GM19324 (cell line): ENCODE data around the gene POLRMT.
"Not testable (repeated sequence)": the region's sequence is repeated elsewhere in the genome, so short reads cannot be mapped to it uniquely, and the experiment has no call there.

Experiments
- ATAC-seq: cut with Tn5 transposase; IDR thresholded peaks from one replicate; pipeline ENCODE4 v1.9.1; 2021; ENCODE audit warnings: mild to moderate bottlenecking, moderate library complexity; ENCODE audit not compliant: unreplicated experiment, low FRiP score

Gene POLRMT

DNA sequence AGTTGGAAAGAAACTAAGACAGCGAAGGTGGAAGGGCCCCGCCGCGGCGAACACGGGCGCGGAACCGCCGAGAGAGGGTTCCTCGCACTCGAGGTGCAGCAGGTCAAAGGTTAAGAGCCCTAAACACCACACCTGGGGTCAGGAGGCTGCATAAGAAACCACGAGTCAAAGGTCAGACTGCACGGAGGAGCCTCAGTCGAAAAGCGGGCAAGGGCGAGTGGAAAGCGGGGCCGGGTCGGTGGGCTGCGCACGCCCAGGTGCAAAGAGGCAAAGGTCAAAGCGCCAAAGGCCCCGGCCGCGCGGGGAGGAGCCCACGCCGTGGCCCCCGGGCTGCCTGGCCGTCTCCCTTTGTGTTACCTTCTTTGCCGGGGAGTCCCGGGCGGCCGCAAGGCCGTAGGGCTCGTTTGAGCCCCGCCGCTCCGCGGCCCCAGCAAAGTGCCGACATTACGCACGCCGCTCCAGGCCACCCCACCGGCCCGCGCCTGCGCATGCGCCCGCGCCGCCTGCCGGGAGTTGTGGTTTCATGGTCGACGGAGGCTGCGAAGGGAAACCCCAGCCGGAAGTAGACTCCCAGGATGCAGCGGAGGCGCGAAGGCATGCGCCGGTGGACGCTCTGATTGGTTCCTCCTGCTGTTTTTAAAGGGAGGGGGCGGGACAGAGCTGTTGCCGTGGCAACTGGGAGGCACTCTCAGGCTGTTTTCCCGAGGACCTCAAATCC, at the start of gene POLRMT:
TSS of gene POLRMT (minus strand) at position 470 of the 718 bp plus-strand sequence. CDS start at position 445, 25 bp downstream.
- peak; percentile 90 for ATAC-seq

DNA sequence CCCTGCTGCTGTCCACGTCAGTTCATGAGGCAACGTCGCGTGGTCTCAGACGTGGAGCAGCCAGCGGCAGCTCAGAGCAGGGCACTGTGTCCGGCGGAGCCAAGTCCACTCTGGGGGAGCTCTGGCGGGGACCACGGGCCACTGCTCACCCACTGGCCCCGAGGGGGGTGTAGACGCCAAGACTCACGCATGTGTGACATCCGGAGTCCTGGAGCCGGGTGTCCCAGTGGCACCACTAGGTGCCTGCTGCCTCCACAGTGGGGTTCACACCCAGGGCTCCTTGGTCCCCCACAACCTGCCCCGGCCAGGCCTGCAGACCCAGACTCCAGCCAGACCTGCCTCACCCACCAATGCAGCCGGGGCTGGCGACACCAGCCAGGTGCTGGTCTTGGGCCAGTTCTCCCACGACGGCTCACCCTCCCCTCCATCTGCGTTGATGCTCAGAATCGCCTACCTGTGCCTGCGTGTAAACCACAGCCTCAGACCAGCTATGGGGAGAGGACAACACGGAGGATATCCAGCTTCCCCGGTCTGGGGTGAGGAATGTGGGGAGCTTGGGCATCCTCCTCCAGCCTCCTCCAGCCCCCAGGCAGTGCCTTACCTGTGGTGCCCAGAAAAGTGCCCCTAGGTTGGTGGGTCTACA, 49.5 kb upstream of the POLRMT start:
- ATAC-seq: no peak

DNA sequence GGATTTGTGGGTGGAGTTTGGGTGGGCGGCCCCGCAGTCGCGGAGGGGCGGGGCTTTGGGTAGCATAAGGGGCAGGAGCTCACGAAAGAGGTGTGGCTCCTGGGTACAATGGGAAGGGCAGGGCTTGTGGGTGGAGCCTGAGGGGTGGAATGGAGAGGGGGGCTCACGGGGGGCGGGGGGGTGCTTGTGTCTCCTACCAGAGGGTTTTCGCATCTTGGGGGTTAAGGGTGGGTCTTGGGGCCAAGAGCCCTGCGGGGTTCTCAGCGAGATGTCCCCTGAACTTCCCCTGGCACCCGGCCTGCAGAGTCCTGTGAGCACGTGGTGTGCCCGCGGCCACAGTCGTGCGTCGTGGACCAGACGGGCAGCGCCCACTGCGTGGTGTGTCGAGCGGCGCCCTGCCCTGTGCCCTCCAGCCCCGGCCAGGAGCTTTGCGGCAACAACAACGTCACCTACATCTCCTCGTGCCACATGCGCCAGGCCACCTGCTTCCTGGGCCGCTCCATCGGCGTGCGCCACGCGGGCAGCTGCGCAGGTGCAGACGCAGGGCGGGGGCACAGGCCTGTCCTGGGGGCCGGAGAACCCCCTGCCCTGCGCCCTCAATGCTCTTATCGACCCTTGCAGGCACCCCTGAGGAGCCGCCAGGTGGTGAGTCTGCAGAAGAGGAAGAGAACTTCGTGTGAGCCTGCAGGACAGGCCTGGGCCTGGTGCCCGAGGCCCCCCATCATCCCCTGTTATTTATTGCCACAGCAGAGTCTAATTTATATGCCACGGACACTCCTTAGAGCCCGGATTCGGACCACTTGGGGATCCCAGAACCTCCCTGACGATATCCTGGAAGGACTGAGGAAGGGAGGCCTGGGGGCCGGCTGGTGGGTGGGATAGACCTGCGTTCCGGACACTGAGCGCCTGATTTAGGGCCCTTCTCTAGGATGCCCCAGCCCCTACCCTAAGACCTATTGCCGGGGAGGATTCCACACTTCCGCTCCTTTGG, 48.0 kb upstream of the POLRMT start:
- ATAC-seq: no peak

GRCh38 chr19:680287-681028, 47.1 kb upstream of the POLRMT start:
- peak; percentile 75 for ATAC-seq

GRCh38 chr19:679418-680286, 46.3 kb upstream of the POLRMT start:
- ATAC-seq: peak; percentile 22

DNA sequence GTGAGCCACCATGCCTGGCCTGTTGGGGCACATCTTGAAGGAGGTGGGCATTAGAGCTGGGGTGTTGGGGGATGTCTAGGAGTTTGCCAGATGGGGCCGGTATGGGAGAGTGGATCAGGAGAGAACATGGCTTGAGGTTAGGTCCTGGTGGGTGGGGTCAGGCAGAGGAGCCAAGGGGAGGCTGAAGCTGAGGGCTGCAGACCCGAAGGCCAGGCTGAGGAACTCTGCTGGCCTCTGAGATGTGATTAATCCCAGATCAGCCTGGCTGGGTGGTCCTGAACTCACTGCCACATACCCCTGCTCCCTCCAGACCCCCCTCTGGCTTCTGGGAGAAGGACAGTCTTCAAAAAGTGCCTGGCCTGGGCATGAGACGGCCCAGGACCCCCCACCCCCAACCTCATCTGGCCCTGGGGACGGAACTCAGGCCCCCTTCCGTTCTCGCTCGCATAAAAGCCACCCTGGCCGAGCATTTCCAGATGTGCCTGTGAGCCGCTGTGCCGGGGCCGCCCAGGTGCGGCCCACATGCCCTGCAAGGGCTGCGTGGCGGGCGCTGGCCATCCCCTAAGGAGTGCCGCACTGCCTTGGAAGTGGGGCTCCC, 45.6 kb upstream of the POLRMT start:
- no peak for ATAC-seq

GRCh38 chr19:677601-678436, 44.5 kb upstream of the POLRMT start:
- ATAC-seq: no peak

GRCh38 chr19:677201-677600, 43.9 kb upstream of the POLRMT start:
- ATAC-seq: no peak

- no peak for ATAC-seq
Observed at GRCh38 chr19:676339-677105, 43.2 kb upstream of the POLRMT start, which contains the start of gene FSTL3. TSS of gene FSTL3 (plus strand) at chr19:676392. CDS start at chr19:676424, 32 bp downstream.

DNA sequence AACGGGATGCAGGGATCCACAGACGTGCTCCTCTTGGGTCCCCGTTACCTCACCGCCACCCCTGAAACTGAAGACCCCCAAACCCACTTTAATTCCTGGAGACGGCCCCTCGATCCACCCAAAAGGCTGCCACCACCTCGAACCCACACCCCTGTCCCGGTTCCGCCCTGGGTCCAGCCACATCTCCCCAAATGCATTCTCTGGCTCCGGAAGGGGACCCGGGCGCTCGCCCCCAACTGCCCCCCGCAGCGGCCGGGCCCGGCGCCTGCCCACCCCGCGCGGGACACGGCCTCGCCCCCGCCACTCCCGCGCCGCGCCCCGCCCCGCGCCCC, 42.6 kb upstream of the POLRMT start:
- no peak for ATAC-seq

GRCh38 chr19:674282-675151, 41.2 kb upstream of the POLRMT start:
- no peak for ATAC-seq

GRCh38 chr19:670609-671075, 37.3 kb upstream of the POLRMT start:
- no peak for ATAC-seq

DNA sequence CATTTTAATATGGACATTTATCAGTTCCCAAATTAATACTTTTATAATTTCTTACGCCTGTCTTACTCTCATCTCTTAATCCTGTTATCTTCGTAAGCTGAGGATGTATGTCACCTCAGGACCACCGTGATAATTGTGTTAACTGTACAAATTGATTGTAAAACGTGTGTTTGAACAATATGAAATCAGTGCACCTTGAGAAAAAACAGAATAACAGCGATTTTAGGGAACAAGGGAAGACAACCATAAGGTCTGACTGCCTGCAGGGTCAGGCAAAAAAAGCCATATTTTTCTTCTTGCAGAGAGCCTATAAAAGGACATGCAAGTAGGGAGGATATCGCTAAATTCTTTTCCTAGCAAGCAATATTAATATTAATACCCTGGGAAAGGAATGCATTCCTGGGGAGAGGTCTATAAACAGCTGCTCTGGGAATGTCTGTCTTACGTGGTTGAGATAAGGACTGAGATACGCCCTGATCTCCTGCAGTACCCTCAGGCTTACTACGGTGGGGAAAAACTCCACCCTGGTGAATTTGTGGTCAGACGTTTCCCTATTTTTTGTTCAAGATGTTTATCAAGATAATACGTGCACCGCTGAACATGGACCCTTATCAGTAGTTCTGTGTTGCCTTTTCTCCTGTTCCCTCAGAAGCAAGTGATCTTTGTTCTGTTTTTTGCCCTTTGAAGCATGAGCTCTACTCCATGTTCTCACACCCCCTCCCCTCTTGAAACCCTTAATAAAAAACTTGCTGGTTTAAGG, 35.5 kb upstream of the POLRMT start:
- ATAC-seq: not testable (repeated sequence)

- ATAC-seq: not testable (repeated sequence)
Observed at GRCh38 chr19:666985-667573, 33.7 kb upstream of the POLRMT start.

DNA sequence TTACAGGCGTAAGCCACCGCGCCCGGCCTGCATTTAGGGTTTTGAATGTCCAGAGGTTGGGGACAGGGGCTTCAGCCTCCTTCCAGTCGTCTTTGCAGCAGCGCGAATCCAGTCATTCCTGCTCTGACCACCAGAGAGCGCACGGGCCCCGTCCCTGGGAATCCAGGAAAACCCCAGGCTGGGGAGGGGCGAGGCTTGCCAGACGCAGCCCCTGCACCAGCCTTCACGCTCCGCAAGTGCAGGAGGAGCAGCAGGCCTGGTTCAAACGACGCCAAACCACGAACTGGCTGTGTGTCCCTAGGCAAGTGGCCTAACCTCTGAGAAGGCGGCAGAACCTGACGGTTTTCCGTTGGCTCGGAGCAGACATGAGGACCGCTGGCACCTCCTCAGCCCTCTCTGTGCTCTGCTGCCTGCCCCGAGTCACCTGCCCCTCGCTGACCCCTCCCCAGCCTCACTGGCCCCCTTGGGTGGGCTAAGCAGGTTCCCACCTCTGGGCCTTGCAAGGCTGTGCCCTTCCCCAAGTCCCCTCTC, 31.6 kb upstream of the POLRMT start:
- ATAC-seq: no peak
